ENCODE measurements around the gene ZNF580. TPM values are rescaled to one million over a fixed set of nuclear protein-coding genes. Genes with fewer than 3 reads are reported as not detected.

ZNF580 gene
- polyA plus RNA-seq, 1 donor (not counting 4 experiments of a cell fraction or from before 2014, with no cell fraction given), result 3.0 TPM

GRCh38 chr19:55636723-55637122 is 4.1 kb upstream of the ZNF580 start:
- Histone ChIP-seq H3K79me2 (ENCODE audit: control insufficient read depth, insufficient read depth, low read length) (peaks cover 36% of the 10 kb centered on the region), H3K4me3 (ENCODE audit: control insufficient read depth in 2 of 3, extremely low read depth in 1 of 3, insufficient read depth in 2 of 3, low read depth in 1 of 3, low read length in 3 of 3) (no peak overlapping the region), H3K36me3 (ENCODE audit: control insufficient read depth in 2 of 2, extremely low read depth in 1 of 2, insufficient read depth in 2 of 2, low read length in 2 of 2) (peaks cover 0 to 2% of the 10 kb centered on the region in 2 experiments), H3K27me3 (ENCODE audit: control insufficient read depth, extremely low read depth, insufficient read depth, low read length) (no peaks in the 10 kb centered on the region), H3K9me1 (ENCODE audit: control insufficient read depth, extremely low read depth, insufficient read depth, low read length) (peaks cover 2% of the 10 kb centered on the region), H4K20me1 (ENCODE audit: control insufficient read depth, extremely low read depth, insufficient read depth, low read length) (no peaks in the 10 kb centered on the region), H3K4me1 (ENCODE audit: control insufficient read depth, extremely low read depth, insufficient read depth, low read length) (peaks cover 21% of the 10 kb centered on the region), H2AFZ (ENCODE audit: control insufficient read depth, low read length) (no peak overlapping the region), H3K4me2 (ENCODE audit: control insufficient read depth, extremely low read depth, insufficient read depth, low read depth, low read length) (peak overlapping the region; percentile 98), H3K27ac (ENCODE audit: control insufficient read depth, insufficient read depth, low read length) (no peak overlapping the region), H3K9ac (ENCODE audit: control insufficient read depth, extremely low read depth, insufficient read depth, low read length) (no peak overlapping the region), H3K9me3 (ENCODE audit: control insufficient read depth, low read depth, low read length) (no peaks in the 10 kb centered on the region)
- FAIRE-seq (no peak), DNase-seq (ENCODE audit: low read depth, low spot score) (no peak)
- dilution Hi-C loops (cut with MboI; ENCODE audit: extremely low pct_ligation_motif_present, low sequenced_read_pairs), result no loop called here
- TF ChIP-seq EZH2 (IDR thresholded peaks at IDR 0.05; ENCODE audit: low read length) (no peak), CTCF (optimal IDR thresholded peaks at IDR 0.05 in 1 of 3, IDR thresholded peaks at IDR 0.05 in 1 of 3, conservative IDR thresholded peaks at IDR 0.05 in 1 of 3; ENCODE audit: extremely low read depth in 1 of 3, insufficient read depth in 2 of 3, low read length in 3 of 3) (no peak)

- Histone ChIP-seq H3K79me2 (ENCODE audit: control insufficient read depth, insufficient read depth, low read length) (peaks cover 40% of the 10 kb centered on the region), H3K4me1 (ENCODE audit: control insufficient read depth, extremely low read depth, insufficient read depth, low read length) (peaks cover 25% of the 10 kb centered on the region), H3K9me3 (ENCODE audit: control insufficient read depth, low read depth, low read length) (no peaks in the 10 kb centered on the region), H3K4me2 (ENCODE audit: control insufficient read depth, extremely low read depth, insufficient read depth, low read depth, low read length) (no peak overlapping the region), H3K36me3 (ENCODE audit: control insufficient read depth in 2 of 2, extremely low read depth in 1 of 2, insufficient read depth in 2 of 2, low read length in 2 of 2) (peaks cover 0 to 2% of the 10 kb centered on the region in 2 experiments), H2AFZ (ENCODE audit: control insufficient read depth, low read length) (no peak overlapping the region), H3K27ac (ENCODE audit: control insufficient read depth, insufficient read depth, low read length) (no peak overlapping the region), H4K20me1 (ENCODE audit: control insufficient read depth, extremely low read depth, insufficient read depth, low read length) (no peaks in the 10 kb centered on the region), H3K4me3 (ENCODE audit: control insufficient read depth in 2 of 3, extremely low read depth in 1 of 3, insufficient read depth in 2 of 3, low read depth in 1 of 3, low read length in 3 of 3) (no peak overlapping the region), H3K9ac (ENCODE audit: control insufficient read depth, extremely low read depth, insufficient read depth, low read length) (no peak overlapping the region), H3K27me3 (ENCODE audit: control insufficient read depth, extremely low read depth, insufficient read depth, low read length) (no peaks in the 10 kb centered on the region), H3K9me1 (ENCODE audit: control insufficient read depth, extremely low read depth, insufficient read depth, low read length) (peaks cover 2% of the 10 kb centered on the region)
- FAIRE-seq, result no peak
- dilution Hi-C loops (cut with MboI; ENCODE audit: extremely low pct_ligation_motif_present, low sequenced_read_pairs), result no loop called here
- no peak for TF ChIP-seq CTCF (optimal IDR thresholded peaks at IDR 0.05 in 1 of 3, IDR thresholded peaks at IDR 0.05 in 1 of 3, conservative IDR thresholded peaks at IDR 0.05 in 1 of 3; ENCODE audit: extremely low read depth in 1 of 3, insufficient read depth in 2 of 3, low read length in 3 of 3)
- no peak for TF ChIP-seq EZH2 (IDR thresholded peaks at IDR 0.05; ENCODE audit: low read length)
- DNase-seq (ENCODE audit: low read depth, low spot score), result no peak
Measured at GRCh38 chr19:55637534-55637933, 3.3 kb upstream of the ZNF580 start.
